PFSK-1 (cell line): ENCODE measurements around the gene RAC2.

ENCODE experiments used
- POLR2AphosphoS5 ChIP-seq: IDR thresholded peaks from 2 replicates; pipeline ENCODE4 v1.6.1; 2012; ENCODE audit warnings: low read depth, mild to moderate bottlenecking, control low read depth, low read length, moderate library complexity
- REST ChIP-seq, 2 experiments: IDR thresholded peaks; 2 replicates each; pipeline versions ENCODE4 v1.6.1 to v1.8.0; 2011 to 2012; ENCODE audit warnings: low read depth in 2 of 2, low read length in 2 of 2, control low read depth in 1 of 2, inconsistent platforms in 1 of 2, mild to moderate bottlenecking in 1 of 2, moderate library complexity in 1 of 2; ENCODE audit not compliant: insufficient read depth in 1 of 2
- SIN3A ChIP-seq: IDR thresholded peaks from 2 replicates; pipeline ENCODE4 v1.6.1; 2012; ENCODE audit warnings: mild to moderate bottlenecking, low read length, moderate library complexity, borderline replicate concordance; ENCODE audit not compliant: insufficient read depth

- TF ChIP-seq POLR2AphosphoS5, result no peak
- TF ChIP-seq REST (IDR thresholded peaks at IDR 0.05; ENCODE audit: insufficient read depth in 1 of 2, low read depth in 2 of 2, low read length in 2 of 2), result no peak
- no peak for TF ChIP-seq SIN3A
Measured at GRCh38 chr22:37202001-37202555, 42.0 kb downstream of the RAC2 start.
